PC-9 (cell line): Measurements from ENCODE around the gene CLDN14. TPM values are rescaled to one million over a fixed set of nuclear protein-coding genes. Genes with fewer than 3 reads are reported as not detected.

Source experiments
- BruUV-seq: library from RNA; stranded (reverse); fragments of 400-500 nt; replicated peaks from 2 replicates; lab custom pipeline; 2021; lab: Mats Ljungman, UMichigan
- CTCF ChIA-PET: fragments of 300-600 bp; sonication (Branson Sonifier 250); formaldehyde crosslinking; loops from one replicate; lab custom pipeline; 2022; ENCODE audit warnings: antibody characterized with exemption; lab: Charles Lee
- POLR2A ChIA-PET: fragments of 300-600 bp; sonication (Branson Sonifier 250); formaldehyde crosslinking; loops from one replicate; lab custom pipeline; 2022; ENCODE audit warnings: antibody characterized with exemption; ENCODE audit not compliant: unreplicated experiment; lab: Charles Lee
- DNase-seq, 2 experiments: peaks; one replicate each; pipeline versions ENCODE4 v3.0.0 to v3.0.0-alpha.2; 2015 to 2022; ENCODE audit warnings: mixed read lengths in 1 of 2
- H2AFZ ChIP-seq: fragments of 200-600 bp; sonication (generic); 2 replicates; pipeline ENCODE4 v1.8.1; 2017; ENCODE audit warnings: antibody characterized with exemption
- H3F3A ChIP-seq: fragments of 200-600 bp; sonication (generic); 2 replicates; pipeline ENCODE4 v1.8.1; 2017; ENCODE audit warnings: antibody characterized with exemption, mild to moderate bottlenecking, low read depth; ENCODE audit not compliant: insufficient read depth
- H3K27ac ChIP-seq: fragments of 200-600 bp; sonication (generic); 2 replicates; pipeline ENCODE4 v1.6.1; 2016; ENCODE audit warnings: mixed run types
- H3K27me3 ChIP-seq: fragments of 200-600 bp; sonication (generic); 2 replicates; pipeline ENCODE4 v1.6.1; 2016; ENCODE audit warnings: low read depth, mixed run types; ENCODE audit not compliant: insufficient read depth
- H3K36me3 ChIP-seq: fragments of 200-600 bp; sonication (generic); 2 replicates; pipeline ENCODE4 v1.6.1; 2016; ENCODE audit warnings: low read depth, mixed run types
- H3K4me1 ChIP-seq: fragments of 200-600 bp; sonication (generic); replicated peaks from 2 replicates; pipeline ENCODE4 v1.6.1; 2016; ENCODE audit warnings: mixed run types; ENCODE audit not compliant: insufficient read depth
- H3K4me2 ChIP-seq: fragments of 200-600 bp; sonication (generic); 2 replicates; pipeline ENCODE4 v1.6.1; 2017; ENCODE audit warnings: mixed run types
- H3K4me3 ChIP-seq: fragments of 200-600 bp; sonication (generic); 2 replicates; pipeline ENCODE4 v1.6.1; 2016; ENCODE audit warnings: mixed run types
- H3K79me2 ChIP-seq: fragments of 200-600 bp; sonication (generic); 2 replicates; pipeline ENCODE4 v1.6.1; 2017; ENCODE audit warnings: low read depth, mixed run types
- H3K9me2 ChIP-seq: fragments of 200-600 bp; sonication (generic); 2 replicates; pipeline ENCODE4 v1.8.1; 2017; ENCODE audit warnings: mild to moderate bottlenecking; ENCODE audit not compliant: insufficient read depth
- H3K9me3 ChIP-seq: fragments of 200-600 bp; sonication (generic); 2 replicates; pipeline ENCODE4 v1.8.1; 2016; ENCODE audit warnings: low read depth; ENCODE audit not compliant: insufficient read depth
- H4K20me1 ChIP-seq: fragments of 200-600 bp; sonication (generic); 2 replicates; pipeline ENCODE4 v1.8.1; 2017; ENCODE audit not compliant: insufficient read depth
- CTCF ChIP-seq: fragments of 200-600 bp; sonication (generic); conservative IDR thresholded peaks from 2 replicates; pipeline ENCODE4 v1.6.1; 2017; ENCODE audit warnings: mixed run types, antibody characterized with exemption, mild to moderate bottlenecking, moderate library complexity
- EZH2 ChIP-seq: fragments of 200-600 bp; sonication (generic); IDR thresholded peaks from 2 replicates; pipeline ENCODE4 v1.8.0; 2017; ENCODE audit warnings: antibody characterized with exemption, low read depth
- intact Hi-C: fragments of 100-400 bp; cut with micrococcal nuclease; formaldehyde crosslinking; loops from one replicate; pipeline ENCODE4 v1.10.0; 2022; ENCODE audit not compliant: unreplicated experiment
- total RNA-seq: library from RNA; stranded (reverse); gene quantifications from 2 replicates; pipeline ENCODE4 v1.2.3, GENCODE V29; 2021

The CLDN14 gene
- total RNA-seq, 1 experiment from 2014 or later, result not detected

- Histone ChIP-seq H3K9me3 (no peaks in the 10 kb centered on the region), H4K20me1 (no peaks in the 10 kb centered on the region), H3K27ac (no peak overlapping the region), H3K36me3 (no peaks in the 10 kb centered on the region), H3K9me2 (no peaks in the 10 kb centered on the region), H3K4me3 (no peak overlapping the region), H2AFZ (no peak overlapping the region), H3K79me2 (no peaks in the 10 kb centered on the region), H3K27me3 (no peaks in the 10 kb centered on the region), H3K4me1 (no peaks in the 10 kb centered on the region), H3F3A (no peaks in the 10 kb centered on the region), H3K4me2 (no peak overlapping the region)
- no TSS peak for BruUV-seq
- intact Hi-C loops, result no loop called here
- CTCF ChIA-PET, result no interaction called here
- POLR2A ChIA-PET, result interaction anchor here (0.6 kb wide), 1 partner anchor 79 kb away, joined by 5 read pairs; no protein-coding TSS in a partner anchor
- no peak for DNase-seq
- TF ChIP-seq EZH2 (no peak), CTCF (no peak)
Observed at GRCh38 chr21:36494557-36494956, 14.6 kb upstream of the CLDN14 start.

- POLR2A ChIA-PET, result no interaction called here
- H3K4me3 ChIP-seq, result no peak overlapping the region
- DNase-seq, result no peak
- H4K20me1 ChIP-seq, result no peaks in the 10 kb centered on the region
- no peaks in the 10 kb centered on the region for H3K9me2 ChIP-seq
- H3K9me3 ChIP-seq, result no peaks in the 10 kb centered on the region
- no peaks in the 10 kb centered on the region for H3K27me3 ChIP-seq
- H3K4me2 ChIP-seq, result no peak overlapping the region
- no TSS peak for BruUV-seq
- H3K36me3 ChIP-seq, result no peaks in the 10 kb centered on the region
- no peaks in the 10 kb centered on the region for H3K79me2 ChIP-seq
- intact Hi-C loops, result no loop called here
- TF ChIP-seq CTCF (no peak), EZH2 (no peak)
- H3F3A ChIP-seq, result no peaks in the 10 kb centered on the region
- CTCF ChIA-PET, result no interaction called here
- no peaks in the 10 kb centered on the region for H3K4me1 ChIP-seq
- no peak overlapping the region for H2AFZ ChIP-seq
- no peak overlapping the region for H3K27ac ChIP-seq
Observed at GRCh38 chr21:36491209-36491910, 11.4 kb upstream of the CLDN14 start.

- Histone ChIP-seq H3K9me2 (no peaks in the 10 kb centered on the region), H3K79me2 (no peaks in the 10 kb centered on the region), H3K4me1 (no peaks in the 10 kb centered on the region), H3K9me3 (no peaks in the 10 kb centered on the region), H3K36me3 (no peaks in the 10 kb centered on the region), H3K4me3 (no peak overlapping the region), H3K27me3 (no peaks in the 10 kb centered on the region), H4K20me1 (no peaks in the 10 kb centered on the region), H2AFZ (no peak overlapping the region), H3K4me2 (no peak overlapping the region), H3F3A (no peaks in the 10 kb centered on the region), H3K27ac (no peak overlapping the region)
- DNase-seq, result no peak
- ChIA-PET CTCF (no interaction called here), POLR2A (no interaction called here)
- BruUV-seq, result no TSS peak
- TF ChIP-seq CTCF, result no peak
- intact Hi-C loops, result no loop called here
Observed at GRCh38 chr21:36489776-36490165, 9.8 kb upstream of the CLDN14 start.
